SKM-1 (cell line): ENCODE measurements around the gene TBL1X.
A peak's percentile ranks its signal among the peaks of the same experiment; 100 is the strongest.

ENCODE experiments used
- DNase-seq: peaks from one replicate; lab custom pipeline; 2025; ENCODE audit not compliant: unreplicated experiment; lab: John Stamatoyannopoulos, UW

The TBL1X gene

GRCh38 chrX:9700555-9700954, 235.7 kb downstream of the TBL1X start:
- no peak for DNase-seq

GRCh38 chrX:9701790-9702189, 236.9 kb downstream of the TBL1X start:
- DNase-seq = no peak

GRCh38 chrX:9703406-9703805, 238.5 kb downstream of the TBL1X start:
- DNase-seq = no peak

- no peak for DNase-seq
Observed at GRCh38 chrX:9704876-9705465, 240.1 kb downstream of the TBL1X start.

GRCh38 chrX:9706421-9706820, 241.6 kb downstream of the TBL1X start:
- no peak for DNase-seq

GRCh38 chrX:9707306-9708033, 242.6 kb downstream of the TBL1X start:
- DNase-seq = no peak

GRCh38 chrX:9708086-9708485, 243.2 kb downstream of the TBL1X start:
- no peak for DNase-seq

GRCh38 chrX:9708923-9709553, 244.2 kb downstream of the TBL1X start:
- peak; percentile 9 for DNase-seq

GRCh38 chrX:9710332-9710731, 245.5 kb downstream of the TBL1X start:
- DNase-seq = no peak

- DNase-seq = no peak
Observed at GRCh38 chrX:9717376-9717775, 252.5 kb downstream of the TBL1X start.

GRCh38 chrX:9724711-9725110, 259.9 kb downstream of the TBL1X start:
- DNase-seq = no peak

GRCh38 chrX:9728261-9728660, 263.4 kb downstream of the TBL1X start:
- no peak for DNase-seq

- DNase-seq = no peak
Observed at GRCh38 chrX:9729171-9729885, 264.5 kb downstream of the TBL1X start.

- no peak for DNase-seq
Observed at GRCh38 chrX:9730078-9730477, 265.2 kb downstream of the TBL1X start.

- no peak for DNase-seq
Observed at GRCh38 chrX:9730752-9731151, 265.9 kb downstream of the TBL1X start.

GRCh38 chrX:9737363-9737762, 272.5 kb downstream of the TBL1X start:
- no peak for DNase-seq

GRCh38 chrX:9738151-9738550, 273.3 kb downstream of the TBL1X start:
- DNase-seq = no peak

- no peak for DNase-seq
Observed at GRCh38 chrX:9739130-9739529, 274.3 kb downstream of the TBL1X start.

- DNase-seq = no peak
Observed at GRCh38 chrX:9745417-9746115, 280.7 kb downstream of the TBL1X start.

GRCh38 chrX:9746148-9746888, 281.5 kb downstream of the TBL1X start:
- DNase-seq = no peak
